ENCODE results near the gene LDOC1. TPM values are rescaled to one million over a fixed set of nuclear protein-coding genes. Genes with fewer than 3 reads are reported as not detected.
A peak's percentile ranks its signal among the peaks of the same experiment; 100 is the strongest.
"Not testable (repeated sequence)": the region's sequence is repeated elsewhere in the genome, so short reads cannot be mapped to it uniquely, and the experiment has no call there.

Gene LDOC1
- total RNA-seq: 1 to 10 TPM; 5.4 to 7.1 TPM

GRCh38 chrX:141176586-141177451, at the start of gene LDOC1:
LDOC1 (minus strand) TSS chrX:141177129; CDS start chrX:141177021, 108 bp downstream.
- H3K27ac Mint-ChIP-seq: peak within 1 kb of the TSS; percentile 80 to 82

GRCh38 chrX:141221611-141222010, 44.7 kb upstream of the LDOC1 start:
- ATAC-seq (no peak), DNase-seq (ENCODE audit: low spot score in 2 of 2) (no peak)
- no peak overlapping the region for H3K27ac Mint-ChIP-seq
- peaks cover 0 to 3% of the 10 kb centered on the region in 2 donors for H3K36me3 Mint-ChIP-seq
- no peaks in the 10 kb centered on the region for H3K9me3 Mint-ChIP-seq

More at GRCh38 chrX:141176586-141177451, at the start of gene LDOC1:
- DNase-seq (ENCODE audit: low spot score in 2 of 2): peak; percentile 67 to 68
- peaks cover 5 to 7% of the 10 kb centered on the region in 2 donors for H3K36me3 Mint-ChIP-seq
- H3K9me3 Mint-ChIP-seq: no peaks in the 10 kb centered on the region
- peak; percentile 91 to 93 for ATAC-seq

- ATAC-seq (no peak), DNase-seq (ENCODE audit: low spot score in 2 of 2) (no peak)
- Mint-ChIP-seq H3K9me3 (no peaks in the 10 kb centered on the region), H3K36me3 (no peaks in the 10 kb centered on the region), H3K27ac (no peak overlapping the region)
Measured at GRCh38 chrX:141220342-141221008, 43.5 kb upstream of the LDOC1 start.

- H3K36me3 Mint-ChIP-seq: no peaks in the 10 kb centered on the region
- DNase-seq (ENCODE audit: low spot score in 2 of 2) (no peak), ATAC-seq (no peak)
- no peak overlapping the region for H3K27ac Mint-ChIP-seq
- H3K9me3 Mint-ChIP-seq: peaks cover 0 to 7% of the 10 kb centered on the region in 2 donors
Measured at GRCh38 chrX:141214196-141214595, 37.3 kb upstream of the LDOC1 start.

GRCh38 chrX:141201962-141202361, 25.0 kb upstream of the LDOC1 start:
- Mint-ChIP-seq H3K27ac (no peak overlapping the region), H3K9me3 (no peaks in the 10 kb centered on the region), H3K36me3 (no peaks in the 10 kb centered on the region)
- no peak for ATAC-seq
- no peak for DNase-seq (ENCODE audit: low spot score in 2 of 2)

GRCh38 chrX:141188573-141188972, 11.6 kb upstream of the LDOC1 start:
- DNase-seq (ENCODE audit: low spot score in 2 of 2); H3K36me3 Mint-ChIP-seq; ATAC-seq; H3K9me3 Mint-ChIP-seq; H3K27ac Mint-ChIP-seq: not testable (repeated sequence)

- ATAC-seq: no peak
- Mint-ChIP-seq H3K9me3 (peaks cover 0 to 3% of the 10 kb centered on the region in 2 donors), H3K36me3 (peaks cover 0 to 9% of the 10 kb centered on the region in 2 donors), H3K27ac (no peak overlapping the region)
- no peak for DNase-seq (ENCODE audit: low spot score in 2 of 2)
Measured at GRCh38 chrX:141185366-141185765, 8.4 kb upstream of the LDOC1 start.

GRCh38 chrX:141183000-141183399, 6.1 kb upstream of the LDOC1 start:
- Mint-ChIP-seq H3K9me3 (no peaks in the 10 kb centered on the region), H3K27ac (no peak overlapping the region)
- no peak for ATAC-seq

GRCh38 chrX:141180851-141181250, 3.9 kb upstream of the LDOC1 start:
- Mint-ChIP-seq H3K27ac (no peak overlapping the region), H3K9me3 (no peaks in the 10 kb centered on the region), H3K36me3 (peaks cover 3% of the 10 kb centered on the region in 2 donors)
- DNase-seq (ENCODE audit: low spot score in 2 of 2) (no peak), ATAC-seq (no peak)

More at GRCh38 chrX:141183000-141183399, 6.1 kb upstream of the LDOC1 start:
- DNase-seq (ENCODE audit: low spot score in 2 of 2): no peak
- H3K36me3 Mint-ChIP-seq: no peaks in the 10 kb centered on the region

- Mint-ChIP-seq H3K9me3 (no peaks in the 10 kb centered on the region), H3K27ac (peak overlapping the region in 1 of 2 donors; percentile 80), H3K36me3 (peaks cover 5 to 7% of the 10 kb centered on the region in 2 donors)
- DNase-seq (ENCODE audit: low spot score in 2 of 2): no peak
- ATAC-seq: no peak
Measured at GRCh38 chrX:141175786-141176185, 1.1 kb downstream of the LDOC1 start.

- ATAC-seq: no peak
- no peaks in the 10 kb centered on the region for H3K9me3 Mint-ChIP-seq
- H3K36me3 Mint-ChIP-seq: no peaks in the 10 kb centered on the region
- DNase-seq (ENCODE audit: low spot score in 2 of 2): no peak
- H3K27ac Mint-ChIP-seq: no peak overlapping the region
Measured at GRCh38 chrX:141164406-141164805, 12.5 kb downstream of the LDOC1 start.

- DNase-seq (ENCODE audit: low spot score in 2 of 2) (no peak), ATAC-seq (peak; percentile 30 to 56)
- H3K9me3 Mint-ChIP-seq: peaks cover 3 to 16% of the 10 kb centered on the region in 2 donors
- peaks cover 10 to 17% of the 10 kb centered on the region in 2 donors for H3K36me3 Mint-ChIP-seq
- no peak overlapping the region for H3K27ac Mint-ChIP-seq
Measured at GRCh38 chrX:141158084-141158483, 18.8 kb downstream of the LDOC1 start.

- peaks cover 23 to 27% of the 10 kb centered on the region in 2 donors for H3K36me3 Mint-ChIP-seq
- peak; percentile 51 to 79 for ATAC-seq
- peaks cover 14 to 32% of the 10 kb centered on the region in 2 donors for H3K9me3 Mint-ChIP-seq
- DNase-seq (ENCODE audit: low spot score in 2 of 2); H3K27ac Mint-ChIP-seq: not testable (repeated sequence)
Measured at GRCh38 chrX:141155231-141155630, 21.7 kb downstream of the LDOC1 start.

GRCh38 chrX:141142946-141143345, 34.0 kb downstream of the LDOC1 start:
- H3K9me3 Mint-ChIP-seq: peaks cover 0 to 3% of the 10 kb centered on the region in 2 donors
- no peaks in the 10 kb centered on the region for H3K36me3 Mint-ChIP-seq
- ATAC-seq (no peak), DNase-seq (ENCODE audit: low spot score in 2 of 2) (no peak)
- no peak overlapping the region for H3K27ac Mint-ChIP-seq

- no peaks in the 10 kb centered on the region for H3K9me3 Mint-ChIP-seq
- H3K27ac Mint-ChIP-seq: no peak overlapping the region
- no peak for ATAC-seq
- no peaks in the 10 kb centered on the region for H3K36me3 Mint-ChIP-seq
- no peak for DNase-seq (ENCODE audit: low spot score in 2 of 2)
Measured at GRCh38 chrX:141133272-141133671, 43.7 kb downstream of the LDOC1 start.

- ATAC-seq: no peak
- H3K9me3 Mint-ChIP-seq: no peaks in the 10 kb centered on the region
- no peaks in the 10 kb centered on the region for H3K36me3 Mint-ChIP-seq
- DNase-seq (ENCODE audit: low spot score in 2 of 2): no peak
- no peak overlapping the region for H3K27ac Mint-ChIP-seq
Measured at GRCh38 chrX:141127146-141127545, 49.8 kb downstream of the LDOC1 start.

Measured in activated naive CD4-positive, alpha-beta T cell treated with anti-CD3 and anti-CD28 coated beads, Interleukin-2, amount 50 U/mL, for 72 hours (primary cell).